Globus pallidus (tissue), 1 donor: ENCODE measurements around the gene DNAL4.
A peak's percentile ranks its signal among the peaks of the same experiment; 100 is the strongest.

Source experiments
- DNase-seq: peaks from one replicate; pipeline ENCODE4 v3.0.0-alpha.2; 2015; ENCODE audit warnings: low spot score

Gene DNAL4

GRCh38 chr22:38786631-38787030 lies 7.3 kb downstream of the DNAL4 start:
- DNase-seq: no peak

GRCh38 chr22:38784856-38785255 lies 9.1 kb downstream of the DNAL4 start:
- no peak for DNase-seq

- DNase-seq: no peak
These were observed 9.9 kb downstream of the DNAL4 start for GRCh38 chr22:38784035-38784434.

GRCh38 chr22:38783095-38783615 lies 10.8 kb downstream of the DNAL4 start:
- DNase-seq: no peak

- no peak for DNase-seq
These were observed 11.4 kb downstream of the DNAL4 start for GRCh38 chr22:38782402-38783094.

- DNase-seq: no peak
These were observed 12.9 kb downstream of the DNAL4 start for GRCh38 chr22:38781033-38781432.

- no peak for DNase-seq
These were observed 16.8 kb downstream of the DNAL4 start for GRCh38 chr22:38777087-38777671.

- DNase-seq: no peak
These were observed 17.9 kb downstream of the DNAL4 start for GRCh38 chr22:38776086-38776485.

- DNase-seq: no peak
These were observed 18.3 kb downstream of the DNAL4 start for GRCh38 chr22:38775656-38776055.

- no peak for DNase-seq
These were observed 19.3 kb downstream of the DNAL4 start for GRCh38 chr22:38774496-38775166.

- no peak for DNase-seq
These were observed 20.5 kb downstream of the DNAL4 start for GRCh38 chr22:38773363-38773946.

- DNase-seq: no peak
These were observed 21.4 kb downstream of the DNAL4 start for GRCh38 chr22:38772623-38772873.

GRCh38 chr22:38770257-38770949 lies 23.5 kb downstream of the DNAL4 start:
- no peak for DNase-seq

- no peak for DNase-seq
These were observed 25.9 kb downstream of the DNAL4 start for GRCh38 chr22:38768036-38768435.

- DNase-seq: no peak
These were observed 26.6 kb downstream of the DNAL4 start for GRCh38 chr22:38767313-38767712.

- DNase-seq: peak; percentile 79
These were observed 27.7 kb downstream of the DNAL4 start for GRCh38 chr22:38766076-38766777.

- peak; percentile 69 for DNase-seq
These were observed 31.4 kb downstream of the DNAL4 start for GRCh38 chr22:38762551-38762983.

- no peak for DNase-seq
These were observed 32.5 kb downstream of the DNAL4 start for GRCh38 chr22:38761202-38762162.

- DNase-seq: peak; percentile 70
These were observed 33.3 kb downstream of the DNAL4 start for GRCh38 chr22:38760477-38761201.

- DNase-seq: no peak
These were observed 34.9 kb downstream of the DNAL4 start for GRCh38 chr22:38759005-38759404.
